Measurements from ENCODE around the gene LZTS2. TPM values are rescaled to one million over a fixed set of nuclear protein-coding genes. Genes with fewer than 3 reads are reported as not detected.

LZTS2 gene
- total and polyA plus RNA-seq, 2 of the 8 experiments (the other 6 are each of a cell fraction or from before 2014, with no cell fraction given) = 75.7 to 99.5 TPM

DNA sequence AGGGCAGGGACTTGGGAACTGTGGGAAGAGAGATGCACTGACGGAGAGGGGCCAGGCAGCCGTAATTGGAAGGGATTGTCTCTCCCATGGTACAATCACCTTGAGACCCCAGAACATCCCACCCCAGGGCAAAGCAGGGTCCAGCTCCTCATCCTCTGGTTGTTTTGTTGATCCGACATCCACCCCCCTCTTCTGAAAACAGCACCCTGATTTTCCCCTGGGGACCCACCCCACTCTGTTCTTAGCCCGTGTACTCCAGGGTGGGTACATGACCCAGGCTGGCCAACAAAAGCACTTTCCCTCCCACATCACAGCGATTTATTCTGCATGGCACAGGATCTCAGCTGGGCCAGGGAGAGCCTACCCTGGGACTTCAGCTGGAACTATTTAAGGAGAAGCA is 17.2 kb downstream of the LZTS2 start (continued):
- no peak for TF ChIP-seq GABPA (IDR thresholded peaks at IDR 0.05; ENCODE audit: borderline replicate concordance, insufficient read depth, low read length)
- TF ChIP-seq JUND (IDR thresholded peaks at IDR 0.05; ENCODE audit: low read length) = no peak
- no peak for TF ChIP-seq SP2 (IDR thresholded peaks at IDR 0.05; ENCODE audit: low read length)
- TF ChIP-seq GTF2F1 (IDR thresholded peaks at IDR 0.05; ENCODE audit: borderline replicate concordance, low read depth, low read length) = no peak
- TF ChIP-seq BRCA1 (IDR thresholded peaks at IDR 0.05; ENCODE audit: low read depth, low read length) = no peak
